Esophagus squamous epithelium (tissue), 4 donors: ENCODE measurements around the gene ADAMTS14.

ENCODE experiments used
- CTCF ChIP-seq, 6 experiments: fragments of 450-650 bp in 4 of 6; fragments of 200-600 bp in 2 of 6; sonication (generic) in 2 of 6; IDR thresholded peaks; one replicate each; pipeline ENCODE4 v1.5.1; 2016 to 2019; ENCODE audit warnings: antibody characterized with exemption in 6 of 6, mild to moderate bottlenecking in 4 of 6, moderate library complexity in 4 of 6
- POLR2A ChIP-seq, 4 donors: fragments of 450-650 bp; IDR thresholded peaks; one replicate each; pipeline ENCODE4 v1.6.1; 2017; ENCODE audit warnings: antibody characterized with exemption in 4 of 4, mild to moderate bottlenecking in 4 of 4, moderate library complexity in 3 of 4

DNA sequence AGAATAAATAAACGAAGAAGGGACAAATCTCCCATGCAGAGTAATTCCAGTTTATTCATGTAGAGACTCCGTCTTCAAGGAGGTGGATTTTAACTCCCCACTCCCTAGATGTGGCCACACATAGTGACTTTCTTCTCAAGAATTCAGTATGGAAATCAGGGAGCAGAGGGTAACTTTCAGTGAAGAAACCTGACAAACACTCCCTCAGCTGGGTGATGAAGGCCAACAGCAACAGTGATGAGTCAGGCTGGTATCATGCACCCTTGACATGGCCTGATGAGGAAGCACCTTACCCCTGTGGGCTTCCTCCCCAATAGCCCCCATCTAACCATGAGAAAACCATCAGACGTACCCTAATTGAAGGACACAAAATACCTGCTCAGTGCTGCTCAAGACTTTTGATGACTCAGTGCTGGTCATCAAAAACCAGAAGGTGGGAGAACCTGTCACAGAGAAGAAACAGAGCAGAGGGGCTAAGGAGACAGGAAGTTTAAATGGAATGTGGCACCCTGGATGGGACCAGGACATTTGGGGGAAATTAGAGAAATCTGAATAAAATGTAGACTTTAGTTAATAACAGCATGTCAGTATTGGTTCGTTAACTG, 50.6 kb downstream of the ADAMTS14 start:
- TF ChIP-seq CTCF (IDR thresholded peaks at IDR 0.05) = no peak
- no peak for TF ChIP-seq POLR2A (IDR thresholded peaks at IDR 0.05)
